CD4-positive, alpha-beta T cell treated with Interleukin-6 for 4 hours (primary cell): ENCODE data around the gene DVL2.

ENCODE experiments used
- DNase-seq: peaks from one replicate; pipeline ENCODE4 v3.0.0-alpha.2; 2020; ENCODE audit warnings: mixed read lengths

DVL2 gene

GRCh38 chr17:7237266-7237760, 3.0 kb upstream of the DVL2 start:
- DNase-seq = no peak

DNA sequence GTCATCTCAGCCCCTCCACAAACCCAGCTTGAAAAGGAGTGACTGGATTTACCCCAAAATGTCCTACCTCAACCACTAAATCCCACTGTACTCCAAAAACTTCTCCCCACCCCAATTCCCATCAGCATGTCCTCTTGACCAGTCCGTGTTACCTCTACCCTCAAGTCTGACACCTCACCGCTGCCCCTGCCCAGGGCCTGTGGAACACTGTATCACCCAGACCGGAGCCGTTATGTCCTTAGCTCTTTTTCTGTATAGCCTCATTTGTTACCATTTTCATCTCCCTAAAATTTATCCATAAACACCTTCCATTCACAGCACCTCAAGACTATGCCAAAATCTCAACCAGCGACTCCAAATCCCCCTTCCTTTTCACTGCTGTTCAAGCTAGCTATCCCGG, 2.5 kb upstream of the DVL2 start:
- no peak for DNase-seq

DNA sequence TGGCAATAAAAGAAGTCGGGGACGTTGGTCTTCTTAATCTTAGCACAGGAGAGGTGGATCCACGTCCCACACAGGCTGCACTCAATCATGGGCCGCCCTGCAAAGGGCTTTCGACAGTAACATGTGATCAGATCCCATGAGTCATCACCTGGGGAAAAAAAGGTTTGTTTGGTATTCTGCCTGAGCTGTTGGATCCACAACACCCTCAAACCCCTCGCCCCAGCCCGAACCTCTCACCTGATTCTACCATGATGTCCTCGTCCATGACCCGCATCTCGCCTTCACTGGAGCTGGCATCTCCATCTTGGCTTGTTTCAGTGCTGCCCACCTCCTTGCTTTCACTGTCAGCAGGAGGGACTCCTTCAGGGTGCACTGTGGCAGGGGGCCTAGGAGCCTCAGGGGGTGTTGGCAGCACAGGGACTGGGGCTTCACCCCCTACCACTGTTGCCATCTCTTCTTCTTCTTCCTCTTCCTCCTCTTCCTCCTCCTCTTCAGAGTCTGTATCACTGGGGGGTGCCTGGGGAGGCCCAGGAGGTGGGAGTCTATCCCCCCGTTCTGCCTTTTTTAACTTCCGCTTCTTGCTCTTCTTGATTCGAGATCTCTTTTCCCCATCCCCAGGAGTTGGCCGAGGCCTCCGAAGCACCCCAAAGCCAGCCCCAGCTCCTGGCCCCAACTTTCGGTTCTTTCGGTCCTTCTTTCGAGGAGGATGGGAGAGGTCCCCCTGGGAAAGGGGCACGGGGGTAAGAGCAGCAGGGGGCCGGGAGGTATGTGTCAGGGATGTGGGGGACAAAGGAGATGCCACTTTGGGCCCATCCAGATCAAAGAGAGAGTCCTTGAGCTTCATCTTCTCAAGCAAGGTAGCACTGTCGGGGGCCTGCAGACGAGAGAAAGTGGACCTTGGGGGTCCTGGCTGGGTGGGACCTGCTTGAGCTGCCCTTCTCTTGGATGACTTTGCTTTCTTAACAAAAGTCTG, 1.7 kb upstream of the DVL2 start:
- peak; percentile 34 for DNase-seq

DNA sequence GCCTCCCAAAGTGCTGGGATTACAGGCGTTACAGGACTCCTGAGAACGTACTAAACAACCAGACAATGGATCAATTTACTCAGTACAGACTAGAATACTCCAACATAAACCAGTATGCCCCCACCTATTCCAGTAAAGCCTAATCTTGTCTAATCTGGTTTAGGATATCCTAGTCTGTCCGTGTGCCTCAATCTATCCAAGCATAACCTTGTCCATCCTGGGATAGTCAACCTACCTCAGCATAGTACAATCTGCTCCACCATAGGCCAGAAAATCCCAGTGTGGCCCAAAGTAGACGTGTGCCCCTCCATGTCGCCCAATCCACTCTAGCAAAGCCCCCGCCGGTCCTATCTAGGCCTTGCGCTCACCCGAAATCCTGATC, 625 bp downstream of the DVL2 start:
- no peak for DNase-seq

GRCh38 chr17:7232114-7232513, 2.2 kb downstream of the DVL2 start:
- no peak for DNase-seq

DNA sequence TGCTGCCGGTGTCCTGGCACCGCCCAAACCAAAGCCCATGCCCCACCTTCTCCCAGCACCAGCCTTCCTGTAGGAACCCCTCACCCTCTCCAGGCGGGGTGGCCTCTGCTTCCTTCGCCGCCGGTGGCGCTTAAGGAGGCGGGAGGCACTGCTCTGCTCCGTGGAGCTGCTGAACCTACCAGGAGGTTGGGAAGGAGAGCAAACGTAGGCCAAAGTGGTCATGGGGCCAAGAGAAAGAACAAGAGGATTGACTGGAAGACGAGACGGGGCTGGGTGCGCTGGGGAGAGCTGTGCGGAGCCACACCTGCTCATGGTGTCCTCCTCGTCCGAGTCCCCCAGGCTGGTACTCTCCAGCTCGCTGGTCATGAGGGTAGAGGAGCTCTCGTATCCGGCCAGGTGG, 4.8 kb downstream of the DVL2 start:
- DNase-seq = no peak

DNA sequence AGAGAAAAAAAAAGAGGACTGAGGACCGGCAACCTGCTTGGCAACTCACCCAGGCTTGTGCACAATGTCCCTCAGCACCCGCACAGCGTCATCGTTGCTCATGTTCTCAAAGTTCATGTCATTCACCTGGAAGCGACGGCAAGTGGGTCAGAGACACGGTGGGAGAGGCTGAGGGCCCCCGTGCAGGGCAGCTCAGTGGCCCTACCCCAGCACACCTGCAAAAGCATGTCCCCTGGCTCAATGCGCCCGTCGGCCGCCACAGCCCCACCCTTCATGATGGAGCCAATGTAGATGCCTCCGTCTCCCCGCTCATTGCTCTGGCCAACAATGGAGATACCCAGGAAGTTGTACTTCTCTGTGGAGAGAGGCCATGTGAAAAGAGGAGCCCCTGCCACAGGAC, 5.4 kb downstream of the DVL2 start:
- no peak for DNase-seq

DNA sequence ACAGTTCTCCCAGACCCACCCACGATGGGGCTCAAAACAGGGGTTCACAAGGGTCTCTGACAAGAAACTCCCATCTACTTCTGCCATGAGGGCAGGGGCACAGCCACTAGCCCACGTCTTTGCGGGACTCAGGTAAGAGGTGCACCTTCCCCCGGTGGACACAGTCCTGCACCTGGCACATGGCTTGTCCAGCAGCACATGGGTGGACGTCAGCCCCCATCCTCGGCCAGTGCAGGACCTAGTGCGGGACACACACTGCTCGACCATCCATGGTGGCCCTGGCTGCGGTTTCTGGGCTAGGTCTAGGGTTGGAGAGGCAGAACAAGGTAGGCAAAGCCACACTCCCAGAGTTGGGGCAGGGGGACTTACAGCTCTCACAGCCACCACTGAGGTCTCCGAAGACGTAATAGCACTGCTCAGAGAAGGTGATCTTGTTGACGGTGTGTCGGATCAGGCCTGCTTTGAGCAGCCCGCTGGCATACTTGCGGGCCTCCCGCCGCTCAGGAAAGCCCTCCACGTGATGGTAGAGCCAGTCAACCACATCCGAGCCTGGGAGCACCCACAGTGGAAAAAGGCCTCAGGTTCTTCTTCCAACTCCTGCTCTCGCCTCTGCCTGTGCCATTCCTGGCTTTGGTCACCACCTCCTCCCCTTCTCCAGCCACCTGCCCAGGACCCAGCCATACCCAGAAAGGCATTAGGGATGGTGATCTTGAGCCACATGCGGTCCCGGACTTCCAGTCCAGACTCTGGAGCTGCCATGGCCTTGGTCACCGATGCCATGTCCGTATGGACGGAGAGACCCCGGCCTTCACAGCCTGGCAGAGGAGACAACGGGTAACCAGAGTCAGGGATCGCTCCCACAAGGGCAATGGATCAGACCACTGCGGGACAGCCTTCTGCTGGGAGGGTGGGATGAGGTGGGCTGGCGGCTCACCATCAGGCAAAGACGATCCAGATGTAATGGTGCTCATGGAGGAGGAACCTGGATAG, 7.3 kb downstream of the DVL2 start:
- no peak for DNase-seq

- DNase-seq = no peak
Observed at GRCh38 chr17:7225711-7226331, 8.5 kb downstream of the DVL2 start.

DNA sequence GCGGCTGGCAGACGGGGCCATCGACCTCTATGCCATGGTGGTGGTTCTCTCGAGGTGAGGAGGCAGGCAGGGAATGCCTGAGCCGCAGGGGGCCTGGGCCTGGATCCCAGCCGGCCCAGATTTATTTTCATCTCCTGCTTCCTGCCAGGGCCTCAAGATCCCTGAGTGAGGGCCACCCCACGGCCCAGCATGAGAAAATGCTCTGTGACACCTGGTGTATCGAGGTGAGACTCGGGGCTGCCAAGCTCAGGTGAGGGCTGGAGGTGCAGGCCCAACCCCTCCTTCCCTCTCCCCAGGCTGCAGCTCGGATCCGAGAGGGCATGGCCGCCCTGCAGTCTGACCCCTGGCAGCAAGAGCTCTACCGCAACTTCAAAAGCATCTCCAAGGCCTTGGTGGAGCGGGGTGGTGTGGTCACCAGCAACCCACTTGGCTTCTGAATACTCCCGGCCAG, 9.6 kb downstream of the DVL2 start:
- no peak for DNase-seq

DNA sequence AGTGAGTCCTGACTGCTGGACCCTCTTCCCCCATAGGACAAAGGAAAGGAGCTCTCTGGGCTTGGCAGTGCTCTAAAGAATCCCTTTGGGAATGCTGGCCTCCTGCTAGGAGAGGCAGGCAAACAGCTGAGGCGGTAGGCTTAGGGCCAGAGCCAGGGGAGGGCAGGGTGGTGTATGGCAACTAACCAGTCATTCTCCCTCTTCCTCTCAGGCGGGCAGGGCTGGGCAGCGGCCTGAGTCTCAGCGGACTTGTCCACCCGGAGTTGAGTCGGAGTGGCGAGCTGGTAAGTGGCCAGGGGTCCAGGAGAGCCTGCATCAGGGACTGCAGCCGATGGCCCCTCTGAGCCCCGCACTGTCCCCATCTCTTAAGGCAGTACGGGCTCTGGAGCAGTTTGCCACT, 10.2 kb downstream of the DVL2 start:
- DNase-seq = no peak

DNA sequence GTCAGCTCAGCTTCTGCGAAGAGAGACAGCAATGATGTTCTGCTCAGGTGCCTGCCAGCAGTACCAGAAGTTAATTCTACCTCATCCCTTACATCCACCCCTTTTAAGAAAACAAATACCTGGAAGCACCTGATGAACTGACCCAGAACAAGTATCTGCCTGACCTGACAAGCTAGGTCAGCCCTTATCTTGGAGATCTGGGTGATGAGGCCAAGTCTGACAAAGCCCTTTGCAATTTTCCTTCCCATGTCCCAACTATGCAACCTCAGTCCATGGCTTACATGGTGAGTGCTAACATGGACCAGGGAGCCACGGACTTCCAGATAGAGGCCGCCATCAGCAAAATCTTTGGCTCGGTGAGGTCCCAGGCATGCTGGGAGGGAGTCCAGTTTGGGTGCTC, 10.9 kb downstream of the DVL2 start:
- no peak for DNase-seq

DNA sequence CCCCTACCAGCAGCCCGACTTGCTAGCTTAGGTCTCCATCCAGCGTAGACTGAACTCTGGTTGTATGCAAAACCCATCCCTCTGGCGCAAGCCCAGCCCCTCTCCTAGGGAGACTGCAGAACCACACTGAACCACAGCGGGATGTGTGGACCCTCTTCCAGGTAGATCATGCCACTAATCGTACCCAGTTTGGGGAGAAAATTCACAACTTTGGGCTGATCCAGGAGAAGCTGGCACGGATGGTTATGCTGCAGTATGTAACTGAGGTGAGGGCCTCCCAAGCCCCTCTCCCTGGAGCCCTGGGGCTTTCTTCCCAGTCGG, 11.4 kb downstream of the DVL2 start:
- no peak for DNase-seq

GRCh38 chr17:7222093-7222971, 12.0 kb downstream of the DVL2 start:
- no peak for DNase-seq

DNA sequence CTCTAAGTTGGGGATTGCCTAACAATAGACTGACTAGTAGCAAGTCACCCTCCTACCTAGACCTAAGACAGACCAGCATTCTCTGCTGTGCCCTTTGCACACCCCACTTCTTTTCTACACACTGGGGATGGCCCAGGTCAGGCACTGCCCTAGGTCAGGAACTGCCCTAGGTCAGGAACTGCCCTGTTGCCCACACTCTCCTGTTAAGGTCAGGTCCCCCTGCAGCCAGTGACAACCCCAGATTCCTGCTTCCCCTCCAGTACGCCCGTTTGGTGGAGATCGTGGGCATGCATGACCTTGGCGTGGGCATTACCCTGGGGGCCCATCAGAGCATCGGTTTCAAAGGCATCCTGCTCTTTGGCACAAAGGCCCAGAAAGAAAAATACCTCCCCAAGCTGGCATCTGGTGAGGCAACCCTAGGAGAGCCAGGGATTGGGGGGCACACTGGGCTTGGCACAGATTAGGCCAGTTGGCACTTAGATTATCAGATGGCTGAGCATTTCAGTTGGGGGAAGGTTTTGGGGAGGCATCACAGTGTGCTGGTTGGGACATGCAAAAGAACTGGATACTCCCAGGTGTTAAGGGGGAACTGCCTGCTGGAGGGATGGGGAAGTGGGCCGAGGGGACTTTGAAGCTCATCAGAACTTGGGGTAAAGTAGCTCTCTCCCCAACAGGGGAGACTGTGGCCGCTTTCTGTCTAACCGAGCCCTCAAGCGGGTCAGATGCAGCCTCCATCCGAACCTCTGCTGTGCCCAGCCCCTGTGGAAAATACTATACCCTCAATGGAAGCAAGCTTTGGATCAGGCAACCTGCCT, 12.8 kb downstream of the DVL2 start:
- no peak for DNase-seq

GRCh38 chr17:7220593-7221277, 13.6 kb downstream of the DVL2 start:
- peak; percentile 74 for DNase-seq

DNA sequence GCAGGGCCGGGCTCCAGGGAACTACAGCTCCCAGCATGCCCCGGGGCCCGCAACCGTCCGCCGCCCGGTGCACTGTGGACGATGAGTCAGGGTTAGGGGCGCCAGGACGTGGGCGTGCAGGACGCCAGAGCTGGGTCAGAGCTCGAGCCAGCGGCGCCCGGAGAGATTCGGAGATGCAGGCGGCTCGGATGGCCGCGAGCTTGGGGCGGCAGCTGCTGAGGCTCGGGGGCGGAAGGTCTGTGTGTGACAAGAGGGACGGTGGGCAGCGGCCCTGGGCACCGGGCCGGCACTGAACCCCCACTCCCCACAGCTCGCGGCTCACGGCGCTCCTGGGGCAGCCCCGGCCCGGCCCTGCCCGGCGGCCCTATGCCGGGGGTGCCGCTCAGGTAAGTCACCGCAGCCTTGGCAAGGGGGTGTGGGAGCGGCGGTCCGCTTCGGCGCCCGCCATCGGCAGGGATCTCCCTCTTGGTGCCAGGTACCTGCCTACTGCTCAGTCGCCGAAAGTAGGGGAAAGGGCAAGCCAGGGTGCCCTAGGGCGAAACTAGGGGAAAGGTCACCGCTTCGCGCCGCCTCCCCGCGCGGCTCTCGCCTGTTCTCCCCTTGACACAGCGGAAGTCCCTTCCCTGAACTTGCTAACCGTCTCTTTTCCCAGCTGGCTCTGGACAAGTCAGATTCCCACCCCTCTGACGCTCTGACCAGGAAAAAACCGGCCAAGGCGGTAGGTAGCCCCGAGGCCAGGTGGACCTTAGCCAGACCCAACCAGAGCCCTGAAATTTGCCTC, 14.3 kb downstream of the DVL2 start, which contains the start of the genes ACADVL and DLG4:
ACADVL (plus strand) TSS at position 127 of the 781 bp plus-strand sequence; CDS start at position 174, 47 bp downstream.
DLG4 (minus strand) TSS at position 25 of the 781 bp plus-strand sequence.
- DNase-seq = peak; percentile 85

DNA sequence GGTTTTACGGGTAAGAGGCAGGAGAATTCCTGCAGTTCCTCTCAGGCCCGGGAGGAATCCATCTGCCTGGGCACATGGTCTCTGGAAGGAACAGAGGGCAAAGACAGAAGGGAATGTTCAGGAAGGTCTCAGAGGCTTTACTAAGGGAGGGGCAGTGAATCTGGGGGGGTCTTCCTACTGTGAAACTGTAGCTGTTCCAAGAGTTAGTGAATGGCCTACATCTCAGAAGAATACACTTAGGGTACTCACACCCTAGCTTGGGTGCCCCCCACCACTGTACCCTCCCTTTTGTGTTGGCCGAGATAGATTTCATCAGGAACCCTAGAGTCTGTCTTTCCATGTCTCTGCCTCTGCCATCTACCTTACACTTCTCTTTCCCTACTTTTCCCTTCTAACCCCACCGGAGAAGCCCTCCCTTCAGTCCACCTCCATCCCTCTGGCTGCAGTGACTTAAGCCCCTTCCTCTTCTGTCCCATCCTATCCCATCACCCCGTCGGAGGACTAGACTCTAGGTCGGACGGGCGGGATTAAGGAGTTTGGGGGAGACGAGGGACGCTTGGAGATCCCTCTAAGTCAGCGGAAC, 15.0 kb downstream of the DVL2 start:
- DNase-seq = no peak

GRCh38 chr17:7218758-7219157, 15.6 kb downstream of the DVL2 start:
- no peak for DNase-seq
